GM10248 (cell line): ENCODE measurements around the gene NACC2.

Source experiments
- CTCF ChIA-PET: fragments of 300-600 bp; sonication (Branson Sonifier 250); formaldehyde crosslinking; extraction: SDS; loops from one replicate; lab custom pipeline; 2021; ENCODE audit warnings: antibody characterized with exemption; lab: Yijun Ruan, JAX
- POLR2A ChIA-PET: fragments of 350-650 bp; sonication (Branson Sonifier 250); formaldehyde crosslinking; extraction: SDS; loops from one replicate; lab custom pipeline; 2020; ENCODE audit warnings: antibody characterized with exemption; lab: Yijun Ruan, JAX
- DNase-seq: peaks from one replicate; pipeline ENCODE4 v3.0.0; 2012; ENCODE audit errors: extremely low spot score
- TF ChIP-seq, protein P1 (sequence below): IDR thresholded peaks from 2 replicates; pipeline ENCODE4 v1.5.1; 2012; ENCODE audit warnings: mild to moderate bottlenecking, low read depth; ENCODE audit errors: extremely low read depth, missing control alignments, control extremely low read depth

The NACC2 gene

GRCh38 chr9:135973277-135974219 lies 121.5 kb downstream of the NACC2 start:
- no peak for DNase-seq
- TF ChIP-seq, protein P1, sequence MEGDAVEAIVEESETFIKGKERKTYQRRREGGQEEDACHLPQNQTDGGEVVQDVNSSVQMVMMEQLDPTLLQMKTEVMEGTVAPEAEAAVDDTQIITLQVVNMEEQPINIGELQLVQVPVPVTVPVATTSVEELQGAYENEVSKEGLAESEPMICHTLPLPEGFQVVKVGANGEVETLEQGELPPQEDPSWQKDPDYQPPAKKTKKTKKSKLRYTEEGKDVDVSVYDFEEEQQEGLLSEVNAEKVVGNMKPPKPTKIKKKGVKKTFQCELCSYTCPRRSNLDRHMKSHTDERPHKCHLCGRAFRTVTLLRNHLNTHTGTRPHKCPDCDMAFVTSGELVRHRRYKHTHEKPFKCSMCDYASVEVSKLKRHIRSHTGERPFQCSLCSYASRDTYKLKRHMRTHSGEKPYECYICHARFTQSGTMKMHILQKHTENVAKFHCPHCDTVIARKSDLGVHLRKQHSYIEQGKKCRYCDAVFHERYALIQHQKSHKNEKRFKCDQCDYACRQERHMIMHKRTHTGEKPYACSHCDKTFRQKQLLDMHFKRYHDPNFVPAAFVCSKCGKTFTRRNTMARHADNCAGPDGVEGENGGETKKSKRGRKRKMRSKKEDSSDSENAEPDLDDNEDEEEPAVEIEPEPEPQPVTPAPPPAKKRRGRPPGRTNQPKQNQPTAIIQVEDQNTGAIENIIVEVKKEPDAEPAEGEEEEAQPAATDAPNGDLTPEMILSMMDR = no peak
- ChIA-PET POLR2A (no interaction called here), CTCF (interaction anchor here (1.1 to 1.3 kb wide), 2 partner anchors 22 to 149 kb away, joined by 3 to 4 read pairs; no protein-coding TSS in a partner anchor)

DNA sequence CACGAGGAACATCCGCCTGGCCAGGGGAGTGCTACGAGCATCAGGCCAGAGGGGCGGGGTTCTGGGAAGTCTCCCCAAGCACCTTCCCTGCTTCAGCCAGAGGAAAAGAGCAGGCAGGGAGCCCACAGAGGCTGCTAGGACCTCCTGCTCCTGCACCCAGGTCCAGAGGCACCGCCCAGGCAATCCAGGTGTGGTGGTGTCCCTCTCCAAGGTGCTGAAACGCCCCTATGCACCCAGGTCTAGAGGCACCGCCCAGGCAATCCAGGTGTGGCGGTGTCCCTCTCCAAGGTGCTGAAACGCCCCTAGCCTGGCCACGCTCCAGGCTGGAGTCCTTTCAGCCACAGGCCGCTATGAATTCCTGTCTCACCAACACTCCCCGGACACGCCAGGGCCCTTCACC lies 123.2 kb downstream of the NACC2 start:
- TF ChIP-seq, protein P1 = no peak
- CTCF ChIA-PET = no interaction called here
- POLR2A ChIA-PET = no interaction called here
- no peak for DNase-seq

DNA sequence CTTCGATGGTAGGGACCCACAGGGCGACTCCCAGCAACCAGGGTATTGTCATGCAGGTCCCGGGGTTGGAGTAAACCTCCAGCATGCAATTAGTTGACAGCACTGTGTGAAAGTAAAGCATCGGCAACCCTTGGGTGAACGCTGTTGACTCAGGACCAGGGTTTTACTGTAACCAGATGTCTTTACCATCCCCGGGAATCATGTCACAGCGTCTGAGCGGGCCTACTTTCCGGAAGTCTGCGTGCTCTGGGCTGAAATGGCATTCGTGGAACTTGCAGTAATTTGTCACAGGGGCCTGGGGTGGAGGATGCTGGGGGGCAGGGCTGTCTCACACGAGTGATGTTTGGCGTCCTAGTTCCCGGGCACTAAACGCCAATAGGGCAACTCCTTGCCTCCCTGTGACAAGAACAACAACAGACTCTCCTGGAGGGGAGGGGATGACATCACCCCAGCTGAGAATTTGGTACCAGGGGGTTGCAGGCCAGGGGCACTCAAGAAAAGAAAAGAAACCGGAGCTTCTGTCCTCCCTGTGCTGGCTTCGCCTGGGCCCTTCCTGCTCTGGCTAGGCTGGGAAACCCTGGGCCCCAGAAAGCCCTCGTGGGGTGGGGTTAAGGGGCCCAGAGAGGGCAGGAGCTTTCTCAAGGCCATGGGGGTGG lies 123.8 kb downstream of the NACC2 start:
- CTCF ChIA-PET = no interaction called here

GRCh38 chr9:135970128-135970815 lies 124.8 kb downstream of the NACC2 start:
- DNase-seq = no peak
- ChIA-PET POLR2A (interaction anchor here (0.6 kb wide), 1 partner anchor 231 kb away, joined by 4 read pairs; no protein-coding TSS in a partner anchor), CTCF (interaction anchor here (1.5 kb wide), 2 partner anchors 9 to 152 kb away, joined by 4 to 10 read pairs; partner anchors contain the start of gene UBAC1)

More for the DNA sequence above, 123.8 kb downstream of the NACC2 start:
- DNase-seq = no peak
- TF ChIP-seq, protein P1 = no peak
- POLR2A ChIA-PET = no interaction called here

DNA sequence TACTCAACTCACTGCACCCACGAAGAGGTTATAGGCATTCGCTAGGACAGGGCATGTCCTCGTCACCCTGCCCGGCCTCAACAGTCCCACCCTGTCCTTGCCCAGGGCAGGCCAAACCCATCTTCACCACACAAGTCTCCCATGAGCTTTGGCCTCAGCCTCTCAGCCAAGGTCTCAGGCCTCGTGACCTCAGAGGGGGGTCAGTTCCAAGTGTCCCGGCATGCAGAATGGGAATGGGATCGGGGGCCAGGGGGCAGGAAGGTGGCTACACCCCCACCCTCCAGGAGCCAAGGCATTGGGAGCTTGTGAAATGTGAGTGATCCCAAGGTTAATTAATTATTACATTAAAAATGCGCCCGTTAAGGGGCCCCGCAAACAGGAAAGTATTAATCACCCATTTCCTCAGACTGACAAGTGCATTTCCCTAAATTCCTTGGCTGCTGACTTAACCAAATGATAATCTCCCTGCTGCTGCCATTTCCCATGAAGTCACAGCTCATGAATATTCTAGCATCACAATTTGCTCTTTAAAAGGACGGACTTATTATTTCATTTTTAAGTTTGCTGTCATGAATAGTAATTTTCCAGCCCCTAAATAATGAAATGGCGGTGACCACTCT lies 125.9 kb downstream of the NACC2 start:
- POLR2A ChIA-PET = no interaction called here
- CTCF ChIA-PET = interaction anchor here (1.5 to 2.7 kb wide), 5 partner anchors 8 to 153 kb away, joined by 4 to 21 read pairs (median 11); partner anchors contain the start of gene UBAC1
- TF ChIP-seq, protein P1 = no peak
- no peak for DNase-seq

More at GRCh38 chr9:135970128-135970815, 124.8 kb downstream of the NACC2 start:
- TF ChIP-seq, protein P1 = no peak
